HL-60 (cell line): Measurements from ENCODE around the gene RPS19.
A peak's percentile ranks its signal among the peaks of the same experiment; 100 is the strongest.

Source experiments
- DNase-seq, 2 experiments: peaks; one replicate each; pipeline ENCODE4 v3.0.0-alpha.2; 2010 to 2020; ENCODE audit warnings: low read depth in 1 of 2, low spot score in 1 of 2
- H3K27ac ChIP-seq: fragments of 250-450 bp; sonication (Bioruptor Pico); replicated peaks from 2 replicates; pipeline ENCODE4 v1.5.1; 2020; ENCODE audit warnings: mild to moderate bottlenecking, moderate library complexity
- H3K27me3 ChIP-seq: fragments of 250-450 bp; sonication (Bioruptor Pico); 2 replicates; pipeline ENCODE4 v1.5.1; 2021; ENCODE audit warnings: mild to moderate bottlenecking, moderate library complexity; ENCODE audit not compliant: insufficient read depth, poor library complexity, severe bottlenecking
- H3K4me3 ChIP-seq: replicated peaks from 2 replicates; pipeline ENCODE4 v1.5.1; 2011; ENCODE audit warnings: mild to moderate bottlenecking, control low read depth, low read length; ENCODE audit not compliant: insufficient read depth
- CTCF ChIP-seq: IDR thresholded peaks from one replicate; pipeline ENCODE4 v1.5.1; 2011; ENCODE audit warnings: low read length, control low read depth, inconsistent platforms; ENCODE audit not compliant: insufficient read depth
- GABPA ChIP-seq: IDR thresholded peaks from 2 replicates; pipeline ENCODE4 v1.6.1; 2012; ENCODE audit warnings: low read depth
- POLR2AphosphoS5 ChIP-seq: IDR thresholded peaks from 2 replicates; pipeline ENCODE4 v1.6.1; 2012; ENCODE audit warnings: low read depth
- SPI1 ChIP-seq: IDR thresholded peaks from 2 replicates; pipeline ENCODE4 v1.6.1; 2012; ENCODE audit warnings: low read depth, mild to moderate bottlenecking, borderline replicate concordance
- TF ChIP-seq, protein P1 (sequence below): IDR thresholded peaks from 2 replicates; pipeline ENCODE4 v1.6.1; 2012; ENCODE audit warnings: low read depth; ENCODE audit not compliant: insufficient replicate concordance

The RPS19 gene

DNA sequence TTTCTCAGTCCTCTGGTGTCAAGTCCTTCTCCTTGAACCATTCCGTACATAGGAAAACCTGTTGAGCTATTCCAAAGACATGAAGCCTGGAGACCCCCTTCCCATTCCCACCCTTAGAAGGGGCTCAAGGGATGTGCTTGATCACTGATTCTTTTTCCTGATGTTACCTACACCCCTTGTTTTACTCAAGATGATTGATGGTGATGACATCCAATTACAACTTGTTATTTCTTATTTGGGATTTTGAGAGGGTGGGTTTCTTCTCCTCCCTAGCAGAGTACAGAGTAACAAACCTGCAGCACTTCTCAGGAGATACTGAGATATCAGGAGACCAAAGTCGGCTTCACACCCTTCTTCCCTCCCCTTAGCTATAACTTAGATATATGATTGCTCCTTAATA, 6.7 kb upstream of the RPS19 start:
- Histone ChIP-seq H3K4me3 (no peak overlapping the region), H3K27ac (no peak overlapping the region), H3K27me3 (no peaks in the 10 kb centered on the region)
- TF ChIP-seq CTCF (no peak), POLR2AphosphoS5 (no peak), GABPA (no peak), SPI1 (no peak)
- TF ChIP-seq, protein P1, sequence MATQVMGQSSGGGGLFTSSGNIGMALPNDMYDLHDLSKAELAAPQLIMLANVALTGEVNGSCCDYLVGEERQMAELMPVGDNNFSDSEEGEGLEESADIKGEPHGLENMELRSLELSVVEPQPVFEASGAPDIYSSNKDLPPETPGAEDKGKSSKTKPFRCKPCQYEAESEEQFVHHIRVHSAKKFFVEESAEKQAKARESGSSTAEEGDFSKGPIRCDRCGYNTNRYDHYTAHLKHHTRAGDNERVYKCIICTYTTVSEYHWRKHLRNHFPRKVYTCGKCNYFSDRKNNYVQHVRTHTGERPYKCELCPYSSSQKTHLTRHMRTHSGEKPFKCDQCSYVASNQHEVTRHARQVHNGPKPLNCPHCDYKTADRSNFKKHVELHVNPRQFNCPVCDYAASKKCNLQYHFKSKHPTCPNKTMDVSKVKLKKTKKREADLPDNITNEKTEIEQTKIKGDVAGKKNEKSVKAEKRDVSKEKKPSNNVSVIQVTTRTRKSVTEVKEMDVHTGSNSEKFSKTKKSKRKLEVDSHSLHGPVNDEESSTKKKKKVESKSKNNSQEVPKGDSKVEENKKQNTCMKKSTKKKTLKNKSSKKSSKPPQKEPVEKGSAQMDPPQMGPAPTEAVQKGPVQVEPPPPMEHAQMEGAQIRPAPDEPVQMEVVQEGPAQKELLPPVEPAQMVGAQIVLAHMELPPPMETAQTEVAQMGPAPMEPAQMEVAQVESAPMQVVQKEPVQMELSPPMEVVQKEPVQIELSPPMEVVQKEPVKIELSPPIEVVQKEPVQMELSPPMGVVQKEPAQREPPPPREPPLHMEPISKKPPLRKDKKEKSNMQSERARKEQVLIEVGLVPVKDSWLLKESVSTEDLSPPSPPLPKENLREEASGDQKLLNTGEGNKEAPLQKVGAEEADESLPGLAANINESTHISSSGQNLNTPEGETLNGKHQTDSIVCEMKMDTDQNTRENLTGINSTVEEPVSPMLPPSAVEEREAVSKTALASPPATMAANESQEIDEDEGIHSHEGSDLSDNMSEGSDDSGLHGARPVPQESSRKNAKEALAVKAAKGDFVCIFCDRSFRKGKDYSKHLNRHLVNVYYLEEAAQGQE = no peak
- DNase-seq = no peak

GRCh38 chr19:41853768-41854167, 6.3 kb upstream of the RPS19 start:
- TF ChIP-seq GABPA (no peak), POLR2AphosphoS5 (no peak), SPI1 (peak; percentile 91)
- no peak for DNase-seq
- Histone ChIP-seq H3K27me3 (no peaks in the 10 kb centered on the region), H3K27ac (no peak overlapping the region), H3K4me3 (no peak overlapping the region)

- Histone ChIP-seq H3K4me3 (peak overlapping the region; percentile 17), H3K27me3 (no peaks in the 10 kb centered on the region), H3K27ac (peak overlapping the region; percentile 92)
- TF ChIP-seq, protein P1 = no peak
- no peak for TF ChIP-seq SPI1
- no peak for TF ChIP-seq CTCF
- no peak for TF ChIP-seq POLR2AphosphoS5
- TF ChIP-seq GABPA = no peak
- DNase-seq = no peak
These were observed 840 bp upstream of the RPS19 start for GRCh38 chr19:41859213-41859617.

DNA sequence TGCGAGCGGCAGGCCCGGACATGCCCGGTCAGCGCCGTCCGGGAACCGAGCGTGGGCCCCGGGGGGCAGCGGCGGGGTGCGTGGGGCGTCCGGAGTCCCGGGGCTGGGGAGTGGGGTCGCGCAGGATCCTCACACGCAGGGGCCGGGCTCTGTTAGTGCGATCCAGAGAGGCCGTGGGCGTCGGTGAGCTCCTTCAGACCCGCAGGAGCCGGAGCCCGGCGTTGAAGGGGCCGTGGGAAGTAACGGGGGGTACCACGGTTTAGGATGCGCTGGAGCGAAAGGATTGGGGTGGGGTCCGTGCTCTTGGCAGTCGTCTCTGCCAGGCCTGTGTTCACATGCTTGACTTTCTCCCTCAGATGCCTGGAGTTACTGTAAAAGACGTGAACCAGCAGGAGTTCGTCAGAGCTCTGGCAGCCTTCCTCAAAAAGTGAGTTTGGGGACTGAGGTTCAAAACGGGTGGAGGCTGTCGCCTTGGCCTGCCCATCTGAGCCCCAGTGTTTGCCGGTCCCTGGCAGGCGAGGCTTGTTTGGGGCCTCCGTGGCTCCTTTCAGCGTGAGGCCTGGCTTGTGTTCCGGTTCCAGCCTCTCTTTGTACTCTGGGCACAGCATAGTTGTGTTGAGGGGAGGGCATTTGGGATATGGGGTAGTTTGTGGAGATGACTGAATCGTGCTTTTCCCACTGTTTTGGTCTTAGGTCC, 512 bp downstream of the RPS19 start:
- TF ChIP-seq POLR2AphosphoS5 (no peak), CTCF (no peak), GABPA (no peak), SPI1 (no peak)
- TF ChIP-seq, protein P1 = no peak
- peak in 1 of 2 experiments; percentile 65 for DNase-seq
- peak overlapping the region; percentile 87 for H3K4me3 ChIP-seq
- H3K27me3 ChIP-seq = no peaks in the 10 kb centered on the region
- peak overlapping the region; percentile 92 for H3K27ac ChIP-seq
